ENCODE results near the gene BDH2. TPM values are rescaled to one million over a fixed set of nuclear protein-coding genes. Genes with fewer than 3 reads are reported as not detected.

BDH2 gene
- total and polyA plus RNA-seq, 2 donors (not counting 3 experiments of a cell fraction or from before 2014, with no cell fraction given): 29.4 to 40.9 TPM

DNA sequence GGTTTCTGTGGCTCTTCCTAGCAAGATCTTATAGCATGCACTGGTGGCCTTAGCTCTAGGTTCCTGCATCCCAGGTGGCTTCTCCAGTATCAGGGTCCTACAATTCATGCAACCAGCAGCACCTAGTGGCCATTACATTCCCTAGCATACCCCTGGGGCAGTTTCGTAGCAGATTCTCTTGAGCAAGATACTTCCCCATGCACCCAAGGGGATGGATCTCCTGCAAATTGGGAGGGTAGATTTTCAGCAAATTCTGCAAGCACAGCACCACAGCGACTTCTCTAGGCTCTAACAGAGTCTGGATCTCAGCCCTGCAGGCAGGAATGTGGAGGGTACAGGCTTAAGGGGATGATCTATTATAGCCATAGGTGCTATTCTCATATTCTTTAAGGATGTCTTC is 67.1 kb downstream of the BDH2 start:
- Histone ChIP-seq H3K9ac (replicated peaks; ENCODE audit: extremely low read depth, insufficient read depth, low read length) (no peak overlapping the region), H3K36me3 (ENCODE audit: control insufficient read depth in 2 of 2, extremely low read depth in 1 of 2, insufficient read depth in 2 of 2, low read length in 2 of 2) (no peaks in the 10 kb centered on the region), H3K4me3 (replicated peaks in 1 of 3; ENCODE audit: insufficient read depth in 1 of 3, low read depth in 1 of 3, low read length in 3 of 3) (no peak overlapping the region), H3K9me1 (replicated peaks; ENCODE audit: control insufficient read depth, extremely low read depth, insufficient read depth, low read length) (no peaks in the 10 kb centered on the region), H3K4me1 (ENCODE audit: control insufficient read depth, extremely low read depth, insufficient read depth, low read length) (no peaks in the 10 kb centered on the region), H3K79me2 (ENCODE audit: control insufficient read depth, insufficient read depth, low read length) (no peaks in the 10 kb centered on the region), H3K27ac (ENCODE audit: insufficient read depth, low read depth, low read length) (no peak overlapping the region), H3K27me3 (ENCODE audit: control insufficient read depth in 2 of 2, insufficient read depth in 2 of 2, low read length in 2 of 2) (no peaks in the 10 kb centered on the region), H3K4me2 (ENCODE audit: insufficient read depth, low read length) (no peak overlapping the region), H3K9me3 (replicated peaks; ENCODE audit: control insufficient read depth, insufficient read depth, low read length) (no peaks in the 10 kb centered on the region), H2AFZ (ENCODE audit: low read depth, low read length) (no peak overlapping the region), H4K20me1 (replicated peaks; ENCODE audit: control insufficient read depth, extremely low read depth, insufficient read depth, low read length) (no peaks in the 10 kb centered on the region)
- DNase-seq (ENCODE audit: low read depth, low spot score) (peak; percentile 6), FAIRE-seq (no peak)
- ChIA-PET CTCF (interaction anchor here (0.6 to 2.4 kb wide), 12 partner anchors 9 to 612 kb away, joined by 3 to 20 read pairs (median 4); no protein-coding TSS in a partner anchor), POLR2A (no interaction called here)
- no peak for TF ChIP-seq FOS (IDR thresholded peaks at IDR 0.05; ENCODE audit: borderline replicate concordance, insufficient read depth, low read length)
- TF ChIP-seq, protein P1, sequence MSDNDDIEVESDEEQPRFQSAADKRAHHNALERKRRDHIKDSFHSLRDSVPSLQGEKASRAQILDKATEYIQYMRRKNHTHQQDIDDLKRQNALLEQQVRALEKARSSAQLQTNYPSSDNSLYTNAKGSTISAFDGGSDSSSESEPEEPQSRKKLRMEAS (IDR thresholded peaks at IDR 0.05; ENCODE audit: insufficient read depth, insufficient read length): no peak
- TF ChIP-seq, protein P2, sequence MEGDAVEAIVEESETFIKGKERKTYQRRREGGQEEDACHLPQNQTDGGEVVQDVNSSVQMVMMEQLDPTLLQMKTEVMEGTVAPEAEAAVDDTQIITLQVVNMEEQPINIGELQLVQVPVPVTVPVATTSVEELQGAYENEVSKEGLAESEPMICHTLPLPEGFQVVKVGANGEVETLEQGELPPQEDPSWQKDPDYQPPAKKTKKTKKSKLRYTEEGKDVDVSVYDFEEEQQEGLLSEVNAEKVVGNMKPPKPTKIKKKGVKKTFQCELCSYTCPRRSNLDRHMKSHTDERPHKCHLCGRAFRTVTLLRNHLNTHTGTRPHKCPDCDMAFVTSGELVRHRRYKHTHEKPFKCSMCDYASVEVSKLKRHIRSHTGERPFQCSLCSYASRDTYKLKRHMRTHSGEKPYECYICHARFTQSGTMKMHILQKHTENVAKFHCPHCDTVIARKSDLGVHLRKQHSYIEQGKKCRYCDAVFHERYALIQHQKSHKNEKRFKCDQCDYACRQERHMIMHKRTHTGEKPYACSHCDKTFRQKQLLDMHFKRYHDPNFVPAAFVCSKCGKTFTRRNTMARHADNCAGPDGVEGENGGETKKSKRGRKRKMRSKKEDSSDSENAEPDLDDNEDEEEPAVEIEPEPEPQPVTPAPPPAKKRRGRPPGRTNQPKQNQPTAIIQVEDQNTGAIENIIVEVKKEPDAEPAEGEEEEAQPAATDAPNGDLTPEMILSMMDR (IDR thresholded peaks at IDR 0.05; ENCODE audit: extremely low read depth in 1 of 2, insufficient read depth in 1 of 2, low read depth in 1 of 2, low read length in 2 of 2): peak; percentile 39 to 55
- TF ChIP-seq JUN (IDR thresholded peaks at IDR 0.05; ENCODE audit: borderline replicate concordance, insufficient read depth, insufficient read length, low read depth): no peak
- dilution Hi-C loops (cut with MboI; ENCODE audit: extremely low pct_ligation_motif_present, low sequenced_read_pairs) (no loop called here), intact Hi-C loops (cut with micrococcal nuclease) (no loop called here)
- BruUV-seq (replicated peaks): no TSS peak

DNA sequence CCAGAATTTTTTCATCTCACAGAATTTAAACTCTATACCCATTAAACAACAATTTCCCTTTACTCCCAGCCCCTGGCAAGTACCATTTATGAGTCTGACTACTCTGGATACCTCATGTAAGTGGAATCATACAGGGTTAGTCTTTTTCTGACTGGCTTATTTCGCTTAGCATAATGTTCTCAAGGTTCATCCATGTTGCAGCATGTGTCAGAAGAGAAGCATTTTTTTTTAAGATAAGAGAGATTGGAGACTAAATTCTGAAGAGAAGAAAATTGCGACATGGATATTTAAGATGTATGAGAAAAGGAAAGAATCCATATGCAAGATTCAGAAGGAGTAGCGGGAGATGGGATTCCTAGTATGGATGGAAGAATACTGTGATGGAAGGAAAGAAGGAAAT is 68.8 kb downstream of the BDH2 start:
- FAIRE-seq: no peak
- H3K4me1 ChIP-seq (ENCODE audit: control insufficient read depth, extremely low read depth, insufficient read depth, low read length): no peaks in the 10 kb centered on the region
- DNase-seq (ENCODE audit: low read depth, low spot score): no peak
- no peaks in the 10 kb centered on the region for H4K20me1 ChIP-seq (replicated peaks; ENCODE audit: control insufficient read depth, extremely low read depth, insufficient read depth, low read length)
- dilution Hi-C loops (cut with MboI; ENCODE audit: extremely low pct_ligation_motif_present, low sequenced_read_pairs) (no loop called here), intact Hi-C loops (cut with micrococcal nuclease) (no loop called here)
- no peak overlapping the region for H2AFZ ChIP-seq (ENCODE audit: low read depth, low read length)
- H3K4me2 ChIP-seq (ENCODE audit: insufficient read depth, low read length): no peak overlapping the region
- H3K9ac ChIP-seq (replicated peaks; ENCODE audit: extremely low read depth, insufficient read depth, low read length): no peak overlapping the region
- CTCF ChIA-PET: interaction anchor here (1.0 kb wide), 1 partner anchor 410 kb away, joined by 3 read pairs; no protein-coding TSS in a partner anchor
- TF ChIP-seq, protein P2 (IDR thresholded peaks at IDR 0.05; ENCODE audit: extremely low read depth in 1 of 2, insufficient read depth in 1 of 2, low read depth in 1 of 2, low read length in 2 of 2): no peak
- TF ChIP-seq JUN (IDR thresholded peaks at IDR 0.05; ENCODE audit: borderline replicate concordance, insufficient read depth, insufficient read length, low read depth) (no peak), MYC (IDR thresholded peaks at IDR 0.05; ENCODE audit: low read depth, low read length) (no peak), GATA2 (IDR thresholded peaks at IDR 0.05; ENCODE audit: insufficient read depth, insufficient read length, low read depth, low read length) (no peak), POLR2AphosphoS5 (IDR thresholded peaks at IDR 0.05; ENCODE audit: insufficient read depth, low read depth, low read length) (no peak), FOS (IDR thresholded peaks at IDR 0.05; ENCODE audit: borderline replicate concordance, insufficient read depth, low read length) (no peak), POLR2A (IDR thresholded peaks at IDR 0.05; ENCODE audit: low read depth, low read length) (no peak), EZH2 (IDR thresholded peaks at IDR 0.05; ENCODE audit: borderline replicate concordance, low read depth, low read length, severe bottlenecking) (no peak)
- TF ChIP-seq, protein P1 (IDR thresholded peaks at IDR 0.05; ENCODE audit: insufficient read depth, insufficient read length): no peak
- no TSS peak for BruUV-seq (replicated peaks)
- no peak overlapping the region for H3K4me3 ChIP-seq (replicated peaks in 1 of 3; ENCODE audit: insufficient read depth in 1 of 3, low read depth in 1 of 3, low read length in 3 of 3)
- POLR2A ChIA-PET: no interaction called here
- no peaks in the 10 kb centered on the region for H3K9me1 ChIP-seq (replicated peaks; ENCODE audit: control insufficient read depth, extremely low read depth, insufficient read depth, low read length)
- H3K27me3 ChIP-seq (ENCODE audit: control insufficient read depth in 2 of 2, insufficient read depth in 2 of 2, low read length in 2 of 2): no peaks in the 10 kb centered on the region
- H3K36me3 ChIP-seq (ENCODE audit: control insufficient read depth in 2 of 2, extremely low read depth in 1 of 2, insufficient read depth in 2 of 2, low read length in 2 of 2): no peaks in the 10 kb centered on the region
- no peaks in the 10 kb centered on the region for H3K9me3 ChIP-seq (replicated peaks; ENCODE audit: control insufficient read depth, insufficient read depth, low read length)
- no peaks in the 10 kb centered on the region for H3K79me2 ChIP-seq (ENCODE audit: control insufficient read depth, insufficient read depth, low read length)
- H3K27ac ChIP-seq (ENCODE audit: insufficient read depth, low read depth, low read length): no peak overlapping the region
